OCI-LY7 (cell line): ENCODE measurements around the gene DOCK1.

Experiments
- EZH2phosphoT487 ChIP-seq: fragments of 200-600 bp; sonication (generic); IDR thresholded peaks from 2 replicates; pipeline ENCODE4 v1.6.1; 2018; ENCODE audit warnings: low read depth, borderline replicate concordance, mild to moderate bottlenecking, mixed run types, antibody characterized with exemption, low read length, moderate library complexity, mixed read lengths
- TF ChIP-seq, protein P1 (sequence below): fragments of 200-600 bp; sonication (generic); conservative IDR thresholded peaks from 2 replicates; pipeline ENCODE4 v1.5.1; 2014; ENCODE audit warnings: mild to moderate bottlenecking, antibody characterized with exemption, low read length, moderate library complexity, mixed read lengths

DNA sequence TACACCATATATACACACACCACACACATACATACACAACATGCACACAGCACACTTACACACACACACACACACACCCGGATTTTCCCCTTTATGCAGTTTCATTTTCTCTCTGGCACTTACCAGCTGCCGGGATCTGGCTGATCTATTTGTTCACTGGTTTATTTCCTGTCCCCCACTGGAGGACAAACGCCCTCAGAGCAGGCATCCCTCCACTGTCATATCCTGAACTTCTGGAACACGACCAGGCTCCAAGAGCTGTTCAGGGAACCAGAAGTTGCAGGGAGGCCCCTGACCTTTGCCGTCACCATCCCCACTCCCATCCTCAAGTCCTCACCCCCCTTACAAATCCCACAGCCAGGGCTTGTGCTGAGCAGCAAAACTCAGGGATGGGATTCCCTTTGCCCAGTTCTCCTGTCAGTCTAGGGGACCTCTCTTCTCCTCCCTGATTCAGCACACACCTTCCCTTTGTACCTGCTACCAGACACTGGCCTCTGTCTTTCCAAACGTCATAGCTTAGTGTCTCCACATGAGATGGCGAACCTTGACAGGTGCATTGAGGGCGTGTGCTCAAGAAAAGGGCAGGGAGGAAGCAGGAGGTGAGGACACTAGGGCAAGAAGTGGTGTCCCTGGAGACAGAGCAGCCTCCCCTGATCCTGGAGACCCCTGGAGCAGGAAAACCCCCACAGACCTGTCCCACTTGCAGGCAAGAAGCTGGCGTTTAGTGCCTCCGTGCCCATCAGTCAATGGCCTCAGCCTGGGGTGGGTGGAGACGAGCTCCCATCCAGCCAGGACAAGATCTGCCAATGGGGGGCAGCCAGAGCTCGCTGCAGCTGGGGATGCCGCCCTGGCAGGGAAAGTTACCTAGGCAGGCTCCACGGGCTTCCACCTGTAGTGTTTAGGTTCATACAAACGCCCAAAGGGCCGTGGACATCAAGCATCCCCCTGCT, 12.7 kb upstream of the DOCK1 start:
- TF ChIP-seq, protein P1, sequence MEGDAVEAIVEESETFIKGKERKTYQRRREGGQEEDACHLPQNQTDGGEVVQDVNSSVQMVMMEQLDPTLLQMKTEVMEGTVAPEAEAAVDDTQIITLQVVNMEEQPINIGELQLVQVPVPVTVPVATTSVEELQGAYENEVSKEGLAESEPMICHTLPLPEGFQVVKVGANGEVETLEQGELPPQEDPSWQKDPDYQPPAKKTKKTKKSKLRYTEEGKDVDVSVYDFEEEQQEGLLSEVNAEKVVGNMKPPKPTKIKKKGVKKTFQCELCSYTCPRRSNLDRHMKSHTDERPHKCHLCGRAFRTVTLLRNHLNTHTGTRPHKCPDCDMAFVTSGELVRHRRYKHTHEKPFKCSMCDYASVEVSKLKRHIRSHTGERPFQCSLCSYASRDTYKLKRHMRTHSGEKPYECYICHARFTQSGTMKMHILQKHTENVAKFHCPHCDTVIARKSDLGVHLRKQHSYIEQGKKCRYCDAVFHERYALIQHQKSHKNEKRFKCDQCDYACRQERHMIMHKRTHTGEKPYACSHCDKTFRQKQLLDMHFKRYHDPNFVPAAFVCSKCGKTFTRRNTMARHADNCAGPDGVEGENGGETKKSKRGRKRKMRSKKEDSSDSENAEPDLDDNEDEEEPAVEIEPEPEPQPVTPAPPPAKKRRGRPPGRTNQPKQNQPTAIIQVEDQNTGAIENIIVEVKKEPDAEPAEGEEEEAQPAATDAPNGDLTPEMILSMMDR, result no peak
- no peak for TF ChIP-seq EZH2phosphoT487
